ENCODE results near the gene CAPN11.
"Not testable (repeated sequence)": the region's sequence is repeated elsewhere in the genome, so short reads cannot be mapped to it uniquely, and the experiment has no call there.

DNA sequence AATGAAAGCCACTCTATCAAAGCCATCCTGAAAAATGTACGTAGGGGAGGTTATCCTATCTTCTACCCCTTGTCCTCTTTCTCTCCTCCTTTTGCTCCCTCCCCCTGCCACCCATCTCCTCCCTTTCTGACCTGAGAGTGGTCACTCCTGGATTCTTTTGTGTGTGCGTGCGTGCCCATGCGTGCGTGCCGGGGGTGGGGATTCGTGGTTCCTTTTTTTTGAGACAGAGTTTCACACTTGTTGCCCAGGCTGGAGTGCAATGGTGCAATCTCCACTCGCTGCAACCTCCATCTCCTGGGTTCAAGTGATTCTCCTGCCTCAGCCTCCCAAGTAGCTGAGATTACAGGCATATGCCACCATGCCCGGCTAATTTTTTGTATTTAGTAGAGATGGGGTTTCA is 72.8 kb downstream of the CAPN11 start:
- TF ChIP-seq, protein P1, sequence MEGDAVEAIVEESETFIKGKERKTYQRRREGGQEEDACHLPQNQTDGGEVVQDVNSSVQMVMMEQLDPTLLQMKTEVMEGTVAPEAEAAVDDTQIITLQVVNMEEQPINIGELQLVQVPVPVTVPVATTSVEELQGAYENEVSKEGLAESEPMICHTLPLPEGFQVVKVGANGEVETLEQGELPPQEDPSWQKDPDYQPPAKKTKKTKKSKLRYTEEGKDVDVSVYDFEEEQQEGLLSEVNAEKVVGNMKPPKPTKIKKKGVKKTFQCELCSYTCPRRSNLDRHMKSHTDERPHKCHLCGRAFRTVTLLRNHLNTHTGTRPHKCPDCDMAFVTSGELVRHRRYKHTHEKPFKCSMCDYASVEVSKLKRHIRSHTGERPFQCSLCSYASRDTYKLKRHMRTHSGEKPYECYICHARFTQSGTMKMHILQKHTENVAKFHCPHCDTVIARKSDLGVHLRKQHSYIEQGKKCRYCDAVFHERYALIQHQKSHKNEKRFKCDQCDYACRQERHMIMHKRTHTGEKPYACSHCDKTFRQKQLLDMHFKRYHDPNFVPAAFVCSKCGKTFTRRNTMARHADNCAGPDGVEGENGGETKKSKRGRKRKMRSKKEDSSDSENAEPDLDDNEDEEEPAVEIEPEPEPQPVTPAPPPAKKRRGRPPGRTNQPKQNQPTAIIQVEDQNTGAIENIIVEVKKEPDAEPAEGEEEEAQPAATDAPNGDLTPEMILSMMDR (IDR thresholded peaks at IDR 0.05), result not testable (repeated sequence)
- TF ChIP-seq POLR2A (IDR thresholded peaks at IDR 0.05), result not testable (repeated sequence)
